H1 (cell line): Measurements from ENCODE around the gene CYP2S1. TPM values are rescaled to one million over a fixed set of nuclear protein-coding genes. Genes with fewer than 3 reads are reported as not detected.

Source experiments
- ATF2 ChIP-seq: IDR thresholded peaks from 2 replicates; pipeline ENCODE4 v1.6.1; 2012; ENCODE audit warnings: low read length, inconsistent platforms
- BCL11A ChIP-seq, 2 experiments: IDR thresholded peaks; one replicate each; pipeline ENCODE4 v1.6.1; 2011; ENCODE audit warnings: low read depth in 2 of 2, low read length in 2 of 2, mild to moderate bottlenecking in 2 of 2
- CBX8 ChIP-seq: fragments of 300-800, 300-1000 bp; sonication (generic); IDR thresholded peaks from 2 replicates; pipeline ENCODE4 v1.7.1; 2016; ENCODE audit warnings: low read depth, low read length, borderline replicate concordance
- KDM4A ChIP-seq: IDR thresholded peaks from one replicate; pipeline ENCODE4 v1.7.1; 2012; ENCODE audit warnings: low read depth, mild to moderate bottlenecking, moderate library complexity, low read length, inconsistent platforms; ENCODE audit not compliant: severe bottlenecking
- SP1 ChIP-seq: IDR thresholded peaks from 2 replicates; pipeline ENCODE4 v1.6.1; 2011; ENCODE audit warnings: low read depth, low read length
- SP4 ChIP-seq: IDR thresholded peaks from 2 replicates; pipeline ENCODE4 v1.6.1; 2012; ENCODE audit warnings: low read length, inconsistent platforms
- TEAD4 ChIP-seq: IDR thresholded peaks from 2 replicates; pipeline ENCODE4 v1.6.1; 2012; ENCODE audit warnings: low read depth, low read length, inconsistent platforms, mixed read lengths
- polyA plus RNA-seq, 7 experiments: library from polyadenylated mRNA; depleted of rRNA in 3 of 7; stranded (reverse) in 5 of 7; unstranded in 2 of 7; fragments of >200 nt in 5 of 7; fragments of 200-250 nt in 2 of 7; gene quantifications; 1 replicate in 5 of 7; 2 replicates in 1 of 7; 4 replicates in 1 of 7; pipeline versions ENCODE4 v1.2.1 to v1.2.3, GENCODE V29; 2011 to 2013; ENCODE audit warnings: missing spikeins in 2 of 7, mixed read lengths in 2 of 7
- total RNA-seq: library from RNA; stranded (reverse); fragmentation: NEBNext Ultra II Directional; extraction: Animal tissue kit (Norgen Biotek cat#: 25700); gene quantifications from 2 replicates; pipeline ENCODE4 v1.2.1, GENCODE V29; 2021

CYP2S1 gene
- total and polyA plus RNA-seq, 2 of the 8 experiments (the other 6 are each of a cell fraction or from before 2014, with no cell fraction given) = 97.9 to 245 TPM

- TF ChIP-seq ATF2 = no peak
- no peak for TF ChIP-seq SP1
- TF ChIP-seq TEAD4 = no peak
- TF ChIP-seq KDM4A = no peak
- no peak for TF ChIP-seq SP4
- TF ChIP-seq CBX8 = no peak
- no peak for TF ChIP-seq BCL11A (IDR thresholded peaks at IDR 0.05; ENCODE audit: low read depth in 2 of 2, low read length in 2 of 2)
These were observed 5.5 kb downstream of the CYP2S1 start (continued) for GRCh38 chr19:41198559-41198958.
